ENCODE measurements around the gene ANTXRL.
"Not testable (repeated sequence)": the region's sequence is repeated elsewhere in the genome, so short reads cannot be mapped to it uniquely, and the experiment has no call there.

Gene ANTXRL

GRCh38 chr10:46273506-46274477 is 13.0 kb upstream of the ANTXRL start:
- FAIRE-seq: no peak
- DNase-seq (ENCODE audit: low spot score): no peak

- DNase-seq (ENCODE audit: low spot score): no peak
- no peak for FAIRE-seq
Observed at GRCh38 chr10:46277840-46278239, 9.0 kb upstream of the ANTXRL start.

- FAIRE-seq; DNase-seq (ENCODE audit: low spot score): not testable (repeated sequence)
Observed at GRCh38 chr10:46282421-46282831, 4.4 kb upstream of the ANTXRL start.

- peak; percentile 73 for DNase-seq (ENCODE audit: low spot score)
- FAIRE-seq: no peak
Observed at GRCh38 chr10:46282842-46283574, 3.8 kb upstream of the ANTXRL start.

- DNase-seq (ENCODE audit: low spot score) (no peak), FAIRE-seq (no peak)
Observed at GRCh38 chr10:46283580-46284285, 3.1 kb upstream of the ANTXRL start.

- no peak for FAIRE-seq
- peak; percentile 95 for DNase-seq (ENCODE audit: low spot score)
Observed at GRCh38 chr10:46284286-46285229, 2.2 kb upstream of the ANTXRL start.

GRCh38 chr10:46285300-46285699 is 1.5 kb upstream of the ANTXRL start:
- FAIRE-seq (no peak), DNase-seq (ENCODE audit: low spot score) (no peak)

GRCh38 chr10:46285966-46286620 is 704 bp upstream of the ANTXRL start:
- FAIRE-seq (no peak), DNase-seq (ENCODE audit: low spot score) (no peak)

GRCh38 chr10:46287846-46288477 is 1.2 kb downstream of the ANTXRL start:
- DNase-seq (ENCODE audit: low spot score) (no peak), FAIRE-seq (no peak)

- no peak for DNase-seq (ENCODE audit: low spot score)
- FAIRE-seq: no peak
Observed at GRCh38 chr10:46288601-46289206, 1.9 kb downstream of the ANTXRL start.

- no peak for DNase-seq (ENCODE audit: low spot score)
- no peak for FAIRE-seq
Observed at GRCh38 chr10:46289209-46289810, 2.5 kb downstream of the ANTXRL start.

- FAIRE-seq: no peak
- no peak for DNase-seq (ENCODE audit: low spot score)
Observed at GRCh38 chr10:46290101-46290886, 3.5 kb downstream of the ANTXRL start.

GRCh38 chr10:46291817-46292572 is 5.2 kb downstream of the ANTXRL start:
- FAIRE-seq: no peak
- DNase-seq (ENCODE audit: low spot score): no peak

GRCh38 chr10:46292573-46293023 is 5.8 kb downstream of the ANTXRL start:
- no peak for FAIRE-seq
- DNase-seq (ENCODE audit: low spot score): no peak

GRCh38 chr10:46293228-46293627 is 6.4 kb downstream of the ANTXRL start:
- FAIRE-seq (no peak), DNase-seq (ENCODE audit: low spot score) (no peak)

GRCh38 chr10:46293832-46294640 is 7.2 kb downstream of the ANTXRL start:
- DNase-seq (ENCODE audit: low spot score) (no peak), FAIRE-seq (no peak)
